GM19468 (cell line): ENCODE measurements around the gene NR5A1.

Source experiments
- ATAC-seq: cut with Tn5 transposase; IDR thresholded peaks from one replicate; pipeline ENCODE4 v1.9.1; 2021; ENCODE audit warnings: mild to moderate bottlenecking, moderate library complexity, moderate number of reproducible peaks; ENCODE audit not compliant: unreplicated experiment; ENCODE audit errors: extremely low read depth

The NR5A1 gene

DNA sequence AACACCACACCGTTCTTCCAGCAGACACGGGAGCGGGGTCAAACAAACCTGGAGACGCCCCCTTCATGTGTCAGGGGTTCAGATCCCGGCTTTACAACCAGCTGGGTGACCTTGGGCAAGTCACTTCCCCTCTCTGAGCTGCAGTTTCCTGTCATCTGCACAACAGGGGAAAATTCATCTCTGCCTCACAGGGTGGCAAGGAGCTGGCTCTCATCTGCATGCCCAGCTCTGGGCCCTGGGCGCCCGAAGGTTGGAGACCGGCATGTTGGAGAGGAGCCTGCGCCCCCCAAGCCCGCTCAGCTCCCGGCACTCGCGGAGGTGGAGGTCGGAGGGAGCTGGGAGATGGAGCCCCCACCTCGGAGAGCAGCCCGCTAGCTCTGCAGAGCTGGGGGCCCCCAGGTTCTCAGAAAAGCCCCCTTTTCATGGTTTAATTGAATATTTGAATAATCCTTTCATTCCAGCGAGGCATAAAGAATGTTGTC, 20.4 kb downstream of the NR5A1 start:
- no peak for ATAC-seq

- ATAC-seq, result no peak
Measured at GRCh38 chr9:124485936-124486335, 21.3 kb downstream of the NR5A1 start.

GRCh38 chr9:124485201-124485600, 22.0 kb downstream of the NR5A1 start:
- no peak for ATAC-seq

DNA sequence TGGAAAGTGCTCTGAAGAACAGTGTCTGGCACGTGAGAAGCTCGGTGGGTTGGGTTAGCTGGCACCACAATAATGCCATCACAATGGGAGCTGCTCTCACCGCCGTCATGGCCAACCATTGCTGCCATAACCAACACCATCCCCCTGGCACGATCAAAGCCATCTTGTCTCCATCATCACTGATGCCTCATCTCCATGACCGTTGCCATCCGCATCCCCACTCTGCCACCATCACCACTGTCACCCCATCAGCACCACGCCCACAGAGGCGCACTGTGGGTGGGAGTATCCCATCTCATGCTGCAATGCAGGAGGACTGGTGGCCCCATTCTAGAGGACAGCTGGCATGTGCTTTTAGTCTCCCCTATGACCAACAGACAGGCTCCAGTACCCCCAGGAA, 23.7 kb downstream of the NR5A1 start:
- no peak for ATAC-seq

DNA sequence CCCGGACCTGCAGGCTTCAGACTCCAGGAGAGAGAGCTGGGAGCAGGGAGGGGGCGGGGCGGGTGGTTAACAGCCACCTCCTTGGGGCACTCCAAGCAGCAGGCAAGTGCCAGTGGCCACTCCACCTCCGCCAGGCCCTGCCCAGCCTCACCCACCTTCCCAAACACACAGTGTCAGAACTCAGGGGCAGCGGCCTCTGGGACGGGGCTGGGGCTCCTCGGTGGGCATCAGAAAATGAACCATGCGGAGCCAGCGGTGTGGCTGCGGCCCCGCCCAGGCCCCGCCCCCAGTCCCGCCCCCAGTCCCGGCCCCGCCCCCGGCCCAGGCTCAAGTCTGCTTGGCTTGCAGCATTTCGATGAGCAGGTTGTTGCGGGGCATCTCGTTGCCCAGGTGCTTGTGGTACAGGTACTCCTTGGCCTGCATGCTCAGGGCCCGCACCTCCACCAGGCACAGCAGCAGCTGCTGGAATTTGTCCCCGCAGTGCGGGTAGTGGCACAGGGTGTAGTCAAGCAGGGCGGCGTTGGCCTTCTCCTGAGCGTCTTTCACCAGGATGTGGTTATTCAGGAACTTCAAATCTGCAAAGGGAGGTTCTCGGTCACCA, 24.7 kb downstream of the NR5A1 start:
- ATAC-seq, result no peak

DNA sequence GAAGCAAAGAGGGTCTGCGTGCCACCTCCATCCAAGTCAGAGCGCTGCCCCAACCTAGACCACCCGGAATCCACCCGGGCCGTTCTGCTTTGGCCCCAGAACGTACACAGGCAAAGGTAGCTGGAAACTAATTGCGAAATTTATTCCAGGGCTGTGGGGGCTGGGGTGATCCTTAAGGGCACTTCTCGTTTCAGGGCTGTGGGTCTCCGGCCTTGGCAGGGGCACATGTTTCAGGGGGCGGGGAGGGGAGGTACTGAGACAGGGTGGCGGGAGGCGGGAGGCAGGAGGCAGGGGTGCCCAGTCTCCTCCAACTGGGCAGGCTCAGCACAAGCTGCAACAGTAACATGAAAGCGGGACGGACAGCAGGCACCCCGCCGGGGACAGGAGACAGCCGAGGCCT, 26.1 kb downstream of the NR5A1 start:
- no peak for ATAC-seq

- no peak for ATAC-seq
Measured at GRCh38 chr9:124480621-124480981, 26.6 kb downstream of the NR5A1 start.

DNA sequence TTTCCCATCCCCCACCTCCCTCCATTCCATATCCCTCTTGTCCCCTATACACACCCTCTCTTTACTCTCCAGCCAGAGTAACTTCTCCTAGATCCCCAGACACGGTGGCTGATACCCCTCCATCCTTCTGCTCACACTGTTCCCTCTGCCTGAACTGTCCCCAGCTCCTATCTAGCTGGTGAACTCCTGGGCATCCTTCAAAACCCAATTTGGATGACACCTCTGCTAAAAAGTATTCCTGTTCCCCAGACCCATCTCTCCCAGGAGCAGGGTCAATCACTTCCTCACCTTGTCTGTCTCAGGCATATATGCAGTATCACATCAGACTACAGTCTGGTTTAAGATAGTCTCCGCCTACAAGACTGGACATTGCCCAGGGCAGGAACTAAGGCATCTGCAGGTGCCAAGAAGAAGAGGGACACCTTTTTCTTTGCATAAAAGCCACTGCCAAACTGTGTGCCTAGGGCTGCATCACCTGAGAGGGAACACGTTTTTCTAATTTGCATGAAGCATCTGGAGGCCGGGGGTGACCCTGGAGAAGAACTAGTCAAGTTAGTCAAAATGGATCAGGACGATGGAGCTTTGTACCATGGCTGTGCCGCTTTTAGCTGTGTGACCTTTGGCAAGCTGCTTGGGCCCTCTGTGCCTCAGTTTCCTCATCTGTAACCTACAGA, 27.1 kb downstream of the NR5A1 start:
- no peak for ATAC-seq

GRCh38 chr9:124479371-124479770, 27.8 kb downstream of the NR5A1 start:
- ATAC-seq, result no peak

GRCh38 chr9:124478354-124478753, 28.8 kb downstream of the NR5A1 start:
- ATAC-seq, result no peak

GRCh38 chr9:124477648-124478285, 29.4 kb downstream of the NR5A1 start:
- no peak for ATAC-seq

GRCh38 chr9:124477211-124477647, 30.0 kb downstream of the NR5A1 start:
- no peak for ATAC-seq

DNA sequence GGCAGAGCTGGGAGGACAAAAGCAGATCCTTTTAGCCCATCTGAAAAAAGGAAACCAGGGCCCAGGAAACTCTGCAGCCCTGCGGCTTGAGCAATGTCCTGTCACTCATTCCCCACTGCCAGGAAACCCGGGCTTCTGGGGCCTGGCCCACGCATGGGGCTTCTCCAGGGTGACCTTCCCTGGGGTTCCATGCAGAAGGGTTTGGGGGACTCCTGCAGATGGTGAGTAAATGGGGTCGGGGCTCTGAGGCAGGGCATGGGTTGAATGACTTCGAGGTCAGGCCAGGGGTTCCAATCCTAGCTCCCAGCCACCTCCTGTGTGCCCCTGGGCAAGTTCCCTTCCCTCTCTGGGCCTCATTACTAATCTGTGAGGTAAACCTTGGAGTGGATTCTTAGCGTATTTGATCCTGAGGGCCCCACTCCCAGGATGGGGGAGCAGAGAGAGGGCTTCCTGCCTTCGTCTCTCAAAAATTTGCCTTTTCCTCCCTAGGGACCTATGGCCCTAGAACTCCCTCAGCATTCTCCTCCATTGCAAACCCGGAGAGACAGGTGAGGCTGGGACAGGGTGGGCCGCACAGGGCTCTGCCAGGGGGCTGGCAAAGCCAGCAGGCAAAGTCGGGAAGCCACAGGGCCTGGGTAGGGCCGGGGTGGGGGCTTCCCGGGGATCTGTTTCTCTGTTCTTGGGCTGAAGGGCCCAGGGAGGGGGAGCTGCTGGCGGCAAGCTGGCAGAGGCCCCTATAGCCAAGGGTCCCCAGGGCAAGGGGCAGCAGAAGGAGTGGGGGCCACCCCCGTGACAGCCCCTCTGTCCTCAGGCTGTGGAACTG, 31.1 kb downstream of the NR5A1 start:
- ATAC-seq, result no peak

DNA sequence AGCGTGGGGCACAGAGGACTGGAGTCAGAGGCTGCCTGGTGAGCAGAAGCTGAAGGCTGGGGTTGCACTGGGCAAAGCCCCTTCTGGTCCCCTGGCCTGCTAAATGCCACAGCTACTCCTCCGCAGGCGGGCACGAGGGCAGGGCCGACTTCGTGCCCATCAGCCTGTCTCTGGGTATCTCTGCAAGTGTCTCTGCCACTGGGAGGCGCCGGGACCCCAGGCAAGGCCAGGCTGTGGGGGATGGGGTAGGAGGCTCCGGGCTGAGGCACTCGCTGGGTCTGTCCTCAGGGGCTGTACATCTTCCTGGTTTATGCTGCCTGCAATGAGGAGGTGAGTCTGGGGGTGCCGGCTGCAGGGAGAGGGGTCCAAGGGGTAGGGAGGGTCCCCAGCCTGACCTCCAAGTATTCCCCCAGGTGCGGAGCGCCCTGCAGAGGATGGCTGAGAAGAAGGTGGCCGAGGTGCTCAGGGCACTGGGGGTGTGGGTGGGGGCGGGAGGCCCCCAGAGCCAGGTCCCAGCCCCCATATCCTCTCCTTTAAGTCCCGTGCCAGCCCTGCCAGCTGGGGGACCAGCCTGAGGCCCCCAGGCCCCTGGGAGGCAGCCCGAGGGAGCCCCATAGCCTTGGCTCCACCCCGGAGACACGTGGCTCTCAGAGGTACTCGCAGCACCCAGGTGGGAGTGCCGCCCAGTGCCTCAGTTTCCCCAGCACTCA, 31.9 kb downstream of the NR5A1 start:
- no peak for ATAC-seq

- no peak for ATAC-seq
Measured at GRCh38 chr9:124474151-124474550, 33.0 kb downstream of the NR5A1 start.

GRCh38 chr9:124473310-124473709, 33.9 kb downstream of the NR5A1 start:
- ATAC-seq, result no peak

DNA sequence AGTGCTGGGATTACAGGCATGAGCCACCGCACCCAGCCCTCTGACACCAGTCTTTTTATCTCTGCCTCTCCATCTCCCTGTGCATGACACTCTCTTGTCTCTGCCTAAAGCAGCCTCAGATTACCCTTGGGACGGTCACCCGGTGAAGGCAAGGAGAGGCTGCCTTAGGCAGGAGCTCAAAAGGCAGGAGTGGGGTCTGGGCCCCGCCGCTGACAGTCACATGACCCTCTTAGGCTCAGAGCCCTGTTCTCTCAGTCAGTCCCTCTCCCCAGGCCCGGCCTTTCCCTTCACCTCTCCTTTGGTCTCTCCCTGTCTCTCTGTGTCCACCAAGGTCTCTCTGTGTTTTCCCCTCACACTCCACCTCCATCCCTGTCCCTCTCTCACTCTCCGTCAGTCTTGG, 34.4 kb downstream of the NR5A1 start:
- ATAC-seq, result no peak

DNA sequence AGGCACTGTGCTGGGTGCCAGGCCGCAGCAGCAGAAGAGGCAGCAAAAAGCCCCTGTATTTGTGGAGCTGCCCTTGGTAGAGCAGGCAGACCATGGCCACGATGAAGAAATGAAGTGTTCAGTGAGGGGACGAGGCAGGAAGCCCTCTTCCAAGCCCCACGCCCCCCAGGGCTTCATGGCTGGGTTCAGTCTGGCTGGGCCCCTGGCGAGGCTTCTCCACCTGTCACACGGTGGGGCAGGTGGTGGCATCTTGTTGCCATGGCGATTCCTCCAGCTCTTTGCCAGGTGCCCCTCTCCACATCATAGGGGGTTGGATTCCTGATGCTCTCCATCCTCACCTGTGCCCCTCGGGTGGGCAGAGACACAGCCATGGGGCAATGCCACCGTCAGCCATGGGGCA, 35.4 kb downstream of the NR5A1 start:
- ATAC-seq, result no peak

- ATAC-seq, result no peak
Measured at GRCh38 chr9:124470726-124471125, 36.5 kb downstream of the NR5A1 start.

DNA sequence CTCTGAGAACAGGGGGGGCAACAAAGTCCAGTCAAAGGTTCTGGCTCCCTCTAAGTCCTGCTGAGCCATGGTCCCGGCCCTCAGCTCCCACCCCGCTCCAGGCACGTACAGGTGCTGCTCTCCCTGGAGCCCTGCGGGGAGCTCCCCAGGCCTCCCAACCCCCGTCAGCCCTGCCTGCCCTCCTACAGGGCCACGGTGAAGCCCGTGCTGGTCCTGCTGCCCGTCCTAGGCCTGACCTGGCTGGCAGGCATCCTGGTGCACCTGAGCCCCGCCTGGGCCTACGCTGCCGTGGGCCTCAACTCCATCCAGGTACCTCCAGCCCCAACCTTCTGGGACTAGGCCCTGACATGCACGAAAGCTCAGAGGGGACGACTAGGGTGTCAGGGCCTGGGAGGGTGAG, 36.9 kb downstream of the NR5A1 start:
- ATAC-seq, result no peak
